Erythroblast (primary cell): ENCODE measurements around the gene FRMD4A.

Experiments used
- GATA1 ChIP-seq: IDR thresholded peaks from 2 replicates; pipeline ENCODE4 v1.6.1; 2011; ENCODE audit warnings: low read depth, mild to moderate bottlenecking, control low read depth, low read length, moderate library complexity
- POLR2A ChIP-seq: IDR thresholded peaks from 2 replicates; pipeline ENCODE4 v1.6.1; 2011; ENCODE audit warnings: mild to moderate bottlenecking, low read length

- TF ChIP-seq POLR2A = no peak
- no peak for TF ChIP-seq GATA1
Observed at GRCh38 chr10:13673156-13673555, 657.6 kb downstream of the FRMD4A start.
